Panc1 (cell line): ENCODE results near the gene SRRT. TPM values are rescaled to one million over a fixed set of nuclear protein-coding genes. Genes with fewer than 3 reads are reported as not detected.

Source experiments
- ATAC-seq: fragments of 200-7000 bp; cut with Tn5 transposase; 2 replicates; pipeline ENCODE4 v1.9.1; 2020; ENCODE audit warnings: mild to moderate bottlenecking, moderate library complexity
- BruUV-seq: library from RNA; stranded (reverse); fragments of 400-500 nt; replicated peaks from 2 replicates; lab custom pipeline; 2021; lab: Mats Ljungman, UMichigan
- CTCF ChIA-PET: fragments of 300-600 bp; sonication (Branson Sonifier 250); formaldehyde crosslinking; loops from one replicate; lab custom pipeline; 2022; ENCODE audit warnings: antibody characterized with exemption; lab: Charles Lee
- POLR2A ChIA-PET: fragments of 300-600 bp; sonication (Branson Sonifier 250); formaldehyde crosslinking; loops from one replicate; lab custom pipeline; 2022; ENCODE audit warnings: antibody characterized with exemption; lab: Charles Lee
- DNase-seq: peaks from one replicate; pipeline ENCODE4 v3.0.0-alpha.2; 2010; ENCODE audit warnings: low read depth, low spot score
- H3K27ac ChIP-seq: 2 replicates; pipeline ENCODE4 v1.5.1; 2011; ENCODE audit warnings: mild to moderate bottlenecking, low read length, inconsistent platforms
- H3K27me3 ChIP-seq: fragments of 200-500 bp; sonication (Bioruptor generic); 2 replicates; pipeline ENCODE4 v1.6.0; 2014; ENCODE audit warnings: low read length, inconsistent platforms; ENCODE audit not compliant: control insufficient read depth, insufficient read depth
- H3K36me3 ChIP-seq: fragments of 200-500 bp; sonication (Bioruptor generic); 2 replicates; pipeline ENCODE4 v1.5.1; 2014; ENCODE audit warnings: inconsistent platforms, mild to moderate bottlenecking, low read length, moderate library complexity; ENCODE audit not compliant: control insufficient read depth, insufficient read depth
- H3K4me1 ChIP-seq: 2 replicates; pipeline ENCODE4 v1.5.1; 2011; ENCODE audit warnings: inconsistent platforms, mild to moderate bottlenecking, low read length, moderate library complexity; ENCODE audit not compliant: control insufficient read depth, insufficient read depth
- H3K4me3 ChIP-seq, 2 experiments: 2 replicates each; pipeline ENCODE4 v1.5.1; 2011 to 2012; ENCODE audit warnings: low read depth in 2 of 2, low read length in 2 of 2, mild to moderate bottlenecking in 2 of 2, inconsistent platforms in 1 of 2, moderate library complexity in 1 of 2
- H3K9me3 ChIP-seq: fragments of 200-500 bp; sonication (Bioruptor generic); 2 replicates; pipeline ENCODE4 v1.5.1; 2014; ENCODE audit warnings: low read depth, mild to moderate bottlenecking, inconsistent platforms, low read length, moderate library complexity; ENCODE audit not compliant: control insufficient read depth, insufficient read depth
- POLR2AphosphoS5 ChIP-seq: IDR thresholded peaks from 2 replicates; pipeline ENCODE4 v1.6.1; 2012; ENCODE audit warnings: mild to moderate bottlenecking, low read depth, low read length, moderate library complexity
- SIN3A ChIP-seq: IDR thresholded peaks from 2 replicates; pipeline ENCODE4 v1.6.1; 2012; ENCODE audit warnings: low read depth, mild to moderate bottlenecking, low read length, moderate library complexity, borderline replicate concordance; ENCODE audit not compliant: insufficient read depth
- TCF7L2 ChIP-seq: IDR thresholded peaks from 2 replicates; pipeline ENCODE4 v1.6.1; 2011; ENCODE audit warnings: mild to moderate bottlenecking, low read depth, low read length, inconsistent platforms
- in situ Hi-C: cut with HindIII; loops from 2 replicates; pipeline ENCODE4 v1.10.0; 2016; ENCODE audit warnings: low sequenced_read_pairs, low pct_unique_long_range_greater_than_20kb
- intact Hi-C: fragments of 100-400 bp; cut with micrococcal nuclease; formaldehyde crosslinking; loops from one replicate; pipeline ENCODE4 v1.10.0; 2022; ENCODE audit not compliant: unreplicated experiment
- total RNA-seq: library from RNA; stranded (reverse); gene quantifications from one replicate; pipeline ENCODE4 v1.2.1, GENCODE V29; 2021; ENCODE audit not compliant: unreplicated experiment
- TF ChIP-seq, protein P1 (sequence below), 2 experiments: IDR thresholded peaks; 2 replicates each; pipeline ENCODE4 v1.6.1; 2011 to 2012; ENCODE audit warnings: low read depth in 2 of 2, control low read depth in 1 of 2, low read length in 1 of 2, mild to moderate bottlenecking in 1 of 2, moderate library complexity in 1 of 2; ENCODE audit not compliant: insufficient read depth in 1 of 2
- TF ChIP-seq, protein P2 (sequence below): fragments of 450-650 bp; IDR thresholded peaks from 2 replicates; pipeline ENCODE4 v1.5.1; 2017; ENCODE audit warnings: mild to moderate bottlenecking

The SRRT gene
- total RNA-seq, 1 experiment from 2014 or later = 248 TPM

DNA sequence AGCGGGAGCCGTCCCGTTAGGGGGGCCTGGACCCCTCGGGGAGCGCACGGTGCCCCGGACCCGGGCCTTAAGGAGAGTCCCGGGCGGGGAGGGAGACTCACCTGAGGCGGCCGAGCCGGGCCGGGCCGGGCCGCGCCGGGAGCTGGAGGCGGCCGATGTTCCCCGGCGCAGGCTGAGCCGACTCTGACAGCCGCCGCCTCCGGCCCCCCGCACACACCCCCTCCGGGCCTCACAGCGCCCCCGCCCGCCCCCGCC lies 20.7 kb downstream of the SRRT start, which contains the start of gene ACHE:
TSS of gene ACHE (minus strand) at position 188 of the 255 bp plus-strand sequence. CDS start 1,656 bp downstream, outside the sequence.
- CTCF ChIA-PET = interaction anchor here (0.6 kb wide), 1 partner anchor 26 kb away, joined by 6 read pairs; no protein-coding TSS in a partner anchor
- peaks cover 26% of the 10 kb centered on the region for H3K4me1 ChIP-seq
- no peaks in the 10 kb centered on the region for H3K36me3 ChIP-seq
- no TSS peak for BruUV-seq
- peak within 1 kb of the TSS; percentile 50 to 62 for H3K4me3 ChIP-seq
- ATAC-seq (peak; percentile 46), DNase-seq (no peak)
- intact Hi-C loops = loop anchor here (5.0 kb wide), 1 partner anchor 182 kb away; no protein-coding TSS in a partner anchor
- peak within 1 kb of the TSS; percentile 4; the same call in 1 of the 2 replicates for H3K27ac ChIP-seq
- POLR2A ChIA-PET = no interaction called here
- no peaks in the 10 kb centered on the region; the same call in 1 of the 2 replicates for H3K27me3 ChIP-seq
- in situ Hi-C loops = no loop called here
- H3K9me3 ChIP-seq = no peaks in the 10 kb centered on the region
- TF ChIP-seq, protein P1, sequence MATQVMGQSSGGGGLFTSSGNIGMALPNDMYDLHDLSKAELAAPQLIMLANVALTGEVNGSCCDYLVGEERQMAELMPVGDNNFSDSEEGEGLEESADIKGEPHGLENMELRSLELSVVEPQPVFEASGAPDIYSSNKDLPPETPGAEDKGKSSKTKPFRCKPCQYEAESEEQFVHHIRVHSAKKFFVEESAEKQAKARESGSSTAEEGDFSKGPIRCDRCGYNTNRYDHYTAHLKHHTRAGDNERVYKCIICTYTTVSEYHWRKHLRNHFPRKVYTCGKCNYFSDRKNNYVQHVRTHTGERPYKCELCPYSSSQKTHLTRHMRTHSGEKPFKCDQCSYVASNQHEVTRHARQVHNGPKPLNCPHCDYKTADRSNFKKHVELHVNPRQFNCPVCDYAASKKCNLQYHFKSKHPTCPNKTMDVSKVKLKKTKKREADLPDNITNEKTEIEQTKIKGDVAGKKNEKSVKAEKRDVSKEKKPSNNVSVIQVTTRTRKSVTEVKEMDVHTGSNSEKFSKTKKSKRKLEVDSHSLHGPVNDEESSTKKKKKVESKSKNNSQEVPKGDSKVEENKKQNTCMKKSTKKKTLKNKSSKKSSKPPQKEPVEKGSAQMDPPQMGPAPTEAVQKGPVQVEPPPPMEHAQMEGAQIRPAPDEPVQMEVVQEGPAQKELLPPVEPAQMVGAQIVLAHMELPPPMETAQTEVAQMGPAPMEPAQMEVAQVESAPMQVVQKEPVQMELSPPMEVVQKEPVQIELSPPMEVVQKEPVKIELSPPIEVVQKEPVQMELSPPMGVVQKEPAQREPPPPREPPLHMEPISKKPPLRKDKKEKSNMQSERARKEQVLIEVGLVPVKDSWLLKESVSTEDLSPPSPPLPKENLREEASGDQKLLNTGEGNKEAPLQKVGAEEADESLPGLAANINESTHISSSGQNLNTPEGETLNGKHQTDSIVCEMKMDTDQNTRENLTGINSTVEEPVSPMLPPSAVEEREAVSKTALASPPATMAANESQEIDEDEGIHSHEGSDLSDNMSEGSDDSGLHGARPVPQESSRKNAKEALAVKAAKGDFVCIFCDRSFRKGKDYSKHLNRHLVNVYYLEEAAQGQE (IDR thresholded peaks at IDR 0.05; ENCODE audit: insufficient read depth in 1 of 2, low read depth in 2 of 2, low read length in 1 of 2) = no peak
- TF ChIP-seq SIN3A (no peak), POLR2AphosphoS5 (no peak), TCF7L2 (no peak)
- TF ChIP-seq, protein P2, sequence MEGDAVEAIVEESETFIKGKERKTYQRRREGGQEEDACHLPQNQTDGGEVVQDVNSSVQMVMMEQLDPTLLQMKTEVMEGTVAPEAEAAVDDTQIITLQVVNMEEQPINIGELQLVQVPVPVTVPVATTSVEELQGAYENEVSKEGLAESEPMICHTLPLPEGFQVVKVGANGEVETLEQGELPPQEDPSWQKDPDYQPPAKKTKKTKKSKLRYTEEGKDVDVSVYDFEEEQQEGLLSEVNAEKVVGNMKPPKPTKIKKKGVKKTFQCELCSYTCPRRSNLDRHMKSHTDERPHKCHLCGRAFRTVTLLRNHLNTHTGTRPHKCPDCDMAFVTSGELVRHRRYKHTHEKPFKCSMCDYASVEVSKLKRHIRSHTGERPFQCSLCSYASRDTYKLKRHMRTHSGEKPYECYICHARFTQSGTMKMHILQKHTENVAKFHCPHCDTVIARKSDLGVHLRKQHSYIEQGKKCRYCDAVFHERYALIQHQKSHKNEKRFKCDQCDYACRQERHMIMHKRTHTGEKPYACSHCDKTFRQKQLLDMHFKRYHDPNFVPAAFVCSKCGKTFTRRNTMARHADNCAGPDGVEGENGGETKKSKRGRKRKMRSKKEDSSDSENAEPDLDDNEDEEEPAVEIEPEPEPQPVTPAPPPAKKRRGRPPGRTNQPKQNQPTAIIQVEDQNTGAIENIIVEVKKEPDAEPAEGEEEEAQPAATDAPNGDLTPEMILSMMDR = no peak

DNA sequence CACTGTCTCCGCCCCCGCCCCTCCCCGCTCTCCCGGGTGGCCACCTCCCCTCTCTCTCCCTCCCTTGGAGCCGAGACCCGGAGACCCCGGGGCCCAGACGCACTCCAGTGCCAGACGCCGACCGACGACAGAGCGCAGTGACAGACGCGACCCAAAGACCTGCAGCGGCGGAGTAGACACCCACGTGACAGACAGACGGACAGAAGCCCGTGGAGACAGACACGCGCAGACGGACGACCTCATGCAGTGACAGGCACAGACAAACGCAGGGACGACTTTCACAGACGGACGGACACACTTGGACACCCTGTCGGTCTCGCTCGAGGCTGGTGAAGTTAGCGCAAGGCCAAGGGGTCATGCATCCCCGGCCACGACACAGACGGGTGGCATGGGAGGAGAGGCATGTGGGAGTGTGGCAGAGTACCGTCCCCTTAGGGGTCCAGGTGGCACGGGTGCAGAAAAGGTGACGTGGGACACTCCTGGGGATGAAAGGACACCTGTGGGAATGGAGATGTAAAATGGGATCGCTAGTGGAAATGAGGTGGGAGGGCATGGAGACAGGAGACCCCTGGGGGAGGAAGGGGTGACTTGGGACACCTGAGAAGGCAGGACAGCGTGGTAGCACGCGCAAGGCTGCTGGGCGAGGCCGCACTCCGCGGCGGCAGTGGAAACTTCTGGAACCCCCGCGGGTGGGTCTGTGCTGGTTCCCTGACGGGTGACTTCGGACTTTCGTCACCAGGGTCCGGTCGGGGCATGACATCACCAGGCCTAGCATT lies 21.2 kb downstream of the SRRT start:
- no peaks in the 10 kb centered on the region for H3K9me3 ChIP-seq
- no peaks in the 10 kb centered on the region; the same call in 1 of the 2 replicates for H3K27me3 ChIP-seq
- in situ Hi-C loops = no loop called here
- no TSS peak for BruUV-seq
- ChIA-PET CTCF (interaction anchor here (0.6 kb wide), 1 partner anchor 27 kb away, joined by 6 read pairs; no protein-coding TSS in a partner anchor), POLR2A (no interaction called here)
- peaks cover 22% of the 10 kb centered on the region for H3K4me1 ChIP-seq
- TF ChIP-seq, protein P1 (IDR thresholded peaks at IDR 0.05; ENCODE audit: insufficient read depth in 1 of 2, low read depth in 2 of 2, low read length in 1 of 2) = no peak
- TF ChIP-seq POLR2AphosphoS5 = no peak
- TF ChIP-seq, protein P2 = no peak
- TF ChIP-seq SIN3A = no peak
- TF ChIP-seq TCF7L2 = no peak
- DNase-seq = no peak
- peak overlapping the region; percentile 50 to 57 for H3K4me3 ChIP-seq
- H3K27ac ChIP-seq = peak overlapping the region; percentile 4; the same call in 1 of the 2 replicates
- peak; percentile 64 for ATAC-seq
- intact Hi-C loops = loop anchor here (2.0 to 5.0 kb wide), 2 partner anchors 163 to 181 kb away; no protein-coding TSS in a partner anchor
- H3K36me3 ChIP-seq = no peaks in the 10 kb centered on the region
